ENCODE measurements around the gene NRN1. TPM values are rescaled to one million over a fixed set of nuclear protein-coding genes. Genes with fewer than 3 reads are reported as not detected.

The NRN1 gene
- total and polyA plus RNA-seq, 12 donors, result 1.1 to 13.6 (median 5.4) TPM

DNA sequence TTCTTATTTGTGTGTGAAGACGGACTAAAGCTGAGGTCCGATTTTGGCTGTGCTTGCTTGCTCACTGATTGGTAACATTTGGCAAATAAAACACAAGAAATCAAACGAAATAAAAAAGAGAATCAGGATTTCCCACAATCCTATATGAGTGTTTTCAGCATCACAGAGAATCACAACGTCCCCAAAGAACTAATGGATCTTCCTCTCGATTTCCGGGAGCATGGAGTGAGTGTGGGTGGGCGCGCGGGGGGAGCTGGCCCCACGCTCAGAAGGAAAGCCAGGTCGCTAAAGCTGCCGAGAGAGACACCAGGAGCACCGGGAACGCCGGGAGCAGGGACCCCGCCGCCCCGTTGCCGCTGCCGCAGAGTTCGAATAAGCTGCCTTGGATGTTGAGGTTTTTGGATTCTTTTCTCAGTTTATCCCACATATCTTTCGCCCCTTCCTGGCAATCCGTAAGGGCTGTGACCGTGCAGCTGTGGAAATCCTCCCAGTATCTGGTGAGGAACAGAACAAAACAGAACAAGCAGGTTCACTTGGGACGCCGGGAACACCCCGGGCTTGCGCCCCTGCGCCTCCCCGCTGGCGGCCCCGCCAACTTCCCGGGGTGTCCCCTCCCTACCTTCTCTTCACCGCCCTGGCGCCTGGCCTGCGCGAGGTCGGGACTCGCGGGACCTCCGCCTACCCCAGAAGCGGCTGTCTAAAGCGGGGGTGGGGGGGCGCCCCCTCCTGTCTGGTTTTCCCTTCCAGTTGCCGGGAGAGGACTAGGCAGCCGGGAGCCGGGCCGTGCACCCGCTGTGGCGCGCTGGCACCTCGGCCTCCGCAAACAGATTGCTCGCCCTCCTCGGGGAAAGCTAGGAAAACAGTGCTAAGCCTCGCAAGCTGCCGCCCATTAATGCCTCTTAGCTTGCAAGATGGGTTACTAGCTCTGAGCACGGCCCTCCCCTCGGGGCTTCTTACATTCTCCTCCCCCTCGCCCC is 7.7 kb downstream of the NRN1 start:
- Histone ChIP-seq H3K9me3 (replicated peaks in 1 of 3) (no peaks in the 10 kb centered on the region), H3K27ac (peak overlapping the region in 1 of 5 donors; percentile 45), H3K4me3 (peak overlapping the region in 1 of 4 donors; percentile 36), H3K4me1 (replicated peaks in 1 of 2) (peaks cover 10 to 29% of the 10 kb centered on the region in 2 donors), H3K27me3 (peaks cover 89% of the 10 kb centered on the region), H3K36me3 (replicated peaks in 1 of 2) (no peaks in the 10 kb centered on the region)
- WGBS, 4 donors, result 7 to 11% (median 8%) methylated on average over 36 to 60 of the region's 60 CpGs
- no peak for TF ChIP-seq POLR2A (IDR thresholded peaks at IDR 0.05)
- TF ChIP-seq, protein P1, sequence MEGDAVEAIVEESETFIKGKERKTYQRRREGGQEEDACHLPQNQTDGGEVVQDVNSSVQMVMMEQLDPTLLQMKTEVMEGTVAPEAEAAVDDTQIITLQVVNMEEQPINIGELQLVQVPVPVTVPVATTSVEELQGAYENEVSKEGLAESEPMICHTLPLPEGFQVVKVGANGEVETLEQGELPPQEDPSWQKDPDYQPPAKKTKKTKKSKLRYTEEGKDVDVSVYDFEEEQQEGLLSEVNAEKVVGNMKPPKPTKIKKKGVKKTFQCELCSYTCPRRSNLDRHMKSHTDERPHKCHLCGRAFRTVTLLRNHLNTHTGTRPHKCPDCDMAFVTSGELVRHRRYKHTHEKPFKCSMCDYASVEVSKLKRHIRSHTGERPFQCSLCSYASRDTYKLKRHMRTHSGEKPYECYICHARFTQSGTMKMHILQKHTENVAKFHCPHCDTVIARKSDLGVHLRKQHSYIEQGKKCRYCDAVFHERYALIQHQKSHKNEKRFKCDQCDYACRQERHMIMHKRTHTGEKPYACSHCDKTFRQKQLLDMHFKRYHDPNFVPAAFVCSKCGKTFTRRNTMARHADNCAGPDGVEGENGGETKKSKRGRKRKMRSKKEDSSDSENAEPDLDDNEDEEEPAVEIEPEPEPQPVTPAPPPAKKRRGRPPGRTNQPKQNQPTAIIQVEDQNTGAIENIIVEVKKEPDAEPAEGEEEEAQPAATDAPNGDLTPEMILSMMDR (IDR thresholded peaks at IDR 0.05), result no peak
- DNase-seq, result no peak
- intact Hi-C loops (cut with DNase I), result no loop called here

DNA sequence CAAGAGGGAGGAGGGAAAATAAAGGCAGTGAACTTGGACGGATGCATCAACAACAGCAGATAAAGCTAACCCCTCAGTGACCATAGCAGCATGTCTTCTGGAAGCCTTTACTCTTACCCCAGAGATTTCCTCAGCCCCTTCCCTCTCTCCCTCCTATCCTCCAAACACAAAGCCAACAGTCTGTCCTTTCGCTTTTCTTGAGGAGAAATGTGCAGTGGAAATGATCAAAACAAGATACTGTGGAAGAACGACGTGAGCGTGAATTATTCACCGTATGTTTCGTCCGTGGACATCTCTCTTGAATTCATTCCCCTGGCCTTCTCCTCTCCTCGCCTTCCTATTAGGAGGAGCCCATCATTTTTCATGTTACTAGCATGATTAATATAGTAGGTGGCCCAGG is 8.5 kb downstream of the NRN1 start:
- no peaks in the 10 kb centered on the region for H3K36me3 ChIP-seq (replicated peaks in 1 of 2)
- no peak for TF ChIP-seq POLR2A (IDR thresholded peaks at IDR 0.05)
- TF ChIP-seq, protein P1 (IDR thresholded peaks at IDR 0.05), result no peak
- peak overlapping the region in 1 of 4 donors; percentile 75 for H3K4me3 ChIP-seq
- peaks cover 89% of the 10 kb centered on the region for H3K27me3 ChIP-seq
- intact Hi-C loops (cut with DNase I), result no loop called here
- no peak for DNase-seq
- no peak overlapping the region for H3K27ac ChIP-seq
- H3K4me1 ChIP-seq (replicated peaks in 1 of 2), result peaks cover 10 to 29% of the 10 kb centered on the region in 2 donors
- 38 to 44% (median 38%) methylated on average over 9 of the region's 9 CpGs for WGBS, 4 donors
- no peaks in the 10 kb centered on the region for H3K9me3 ChIP-seq (replicated peaks in 1 of 3)

DNA sequence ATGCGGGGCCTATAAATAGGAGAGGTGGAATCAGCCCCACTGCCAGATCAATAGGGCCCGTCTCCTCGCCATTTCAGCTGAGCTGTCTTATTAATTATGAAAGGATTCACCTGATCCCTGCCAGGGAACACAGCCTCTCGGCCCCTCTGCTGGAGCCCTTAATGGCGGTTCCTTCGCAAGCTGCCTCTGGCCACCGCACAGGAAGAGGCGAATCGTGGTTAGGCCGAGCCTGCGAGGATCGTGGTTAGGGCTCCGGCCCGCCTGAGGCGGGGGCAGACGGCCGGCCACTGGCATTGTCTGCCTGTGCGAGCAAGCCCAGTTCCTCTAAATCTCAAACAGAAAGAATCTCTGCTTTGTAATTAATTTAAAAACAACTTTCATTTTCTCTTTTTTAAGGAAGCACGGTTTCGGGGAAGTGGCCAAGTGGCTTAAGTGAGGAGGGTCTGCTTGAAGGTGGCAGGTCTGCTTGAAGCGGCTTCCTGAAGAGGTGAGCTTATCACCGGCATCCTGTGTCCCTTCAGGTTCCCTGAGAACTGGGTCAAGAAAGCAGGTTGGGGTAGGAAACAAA is 9.2 kb downstream of the NRN1 start:
- Histone ChIP-seq H3K4me3 (peak overlapping the region in 2 of 4 donors; percentile 50 to 75), H3K9me3 (replicated peaks in 1 of 3) (no peaks in the 10 kb centered on the region), H3K27ac (peak overlapping the region in 2 of 5 donors; percentile 4 to 55), H3K4me1 (replicated peaks in 1 of 2) (peaks cover 10 to 29% of the 10 kb centered on the region in 2 donors), H3K27me3 (peaks cover 84% of the 10 kb centered on the region), H3K36me3 (replicated peaks in 1 of 2) (no peaks in the 10 kb centered on the region)
- TF ChIP-seq, protein P1 (IDR thresholded peaks at IDR 0.05), result no peak
- TF ChIP-seq POLR2A (IDR thresholded peaks at IDR 0.05), result no peak
- DNase-seq, result peak in 4 of 7 donors; percentile 29 to 59 (median 36)
- WGBS, 4 donors, result 24 to 35% (median 33%) methylated on average over 16 to 22 of the region's 22 CpGs
- intact Hi-C loops (cut with DNase I), result no loop called here

DNA sequence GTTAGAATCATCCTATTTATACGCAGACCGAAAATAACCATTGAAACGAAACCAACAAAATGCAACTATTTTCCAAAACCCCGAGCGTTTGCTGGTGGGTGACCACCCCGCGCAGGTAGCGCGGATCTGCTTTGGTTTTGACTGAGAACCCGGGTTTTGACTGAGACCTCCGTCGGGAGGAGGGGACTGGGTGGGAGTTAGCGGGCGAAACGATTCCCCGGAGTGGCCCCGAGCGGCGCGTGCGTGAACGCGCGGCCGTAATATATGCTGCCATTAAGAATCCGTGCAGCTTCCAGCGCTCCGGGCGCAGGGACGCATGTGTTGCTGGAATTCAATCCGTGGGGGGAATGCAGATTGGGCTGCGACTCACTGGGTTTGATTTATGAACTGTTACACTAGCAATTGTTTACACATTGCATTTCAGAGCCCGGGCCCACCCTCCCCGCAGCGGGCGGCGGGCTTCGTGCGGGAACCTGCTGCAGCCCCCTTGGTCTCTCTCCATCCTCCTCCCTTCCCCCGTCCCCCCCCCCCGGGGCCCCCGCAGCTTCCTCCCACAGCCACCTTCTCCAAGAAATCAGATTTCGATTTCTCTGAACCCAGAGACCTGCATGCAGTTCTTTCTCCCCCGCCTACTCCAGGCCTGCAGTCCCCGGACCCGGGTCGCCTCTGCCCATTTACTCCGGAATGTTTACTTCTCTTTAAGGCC is 9.9 kb downstream of the NRN1 start:
- Histone ChIP-seq H3K9me3 (replicated peaks in 1 of 3) (no peaks in the 10 kb centered on the region), H3K27me3 (peaks cover 77% of the 10 kb centered on the region), H3K4me1 (replicated peaks in 1 of 2) (peaks cover 10 to 29% of the 10 kb centered on the region in 2 donors), H3K4me3 (peak overlapping the region; percentile 40 to 79 (median 62)), H3K27ac (peak overlapping the region in 3 of 5 donors; percentile 4 to 55 (median 40)), H3K36me3 (replicated peaks in 1 of 2) (no peaks in the 10 kb centered on the region)
- WGBS, 4 donors, result 3 to 4% (median 4%) methylated on average over 17 to 48 of the region's 48 CpGs
- intact Hi-C loops (cut with DNase I), result no loop called here
- TF ChIP-seq, protein P1 (IDR thresholded peaks at IDR 0.05), result no peak
- no peak for TF ChIP-seq POLR2A (IDR thresholded peaks at IDR 0.05)
- DNase-seq, result peak in 2 of 7 donors; percentile 24 to 28

Measured in adrenal gland (tissue), 12 donors.